Left lung (tissue), 10 donors: Measurements from ENCODE around the gene PEPD. TPM values are rescaled to one million over a fixed set of nuclear protein-coding genes. Genes with fewer than 3 reads are reported as not detected.

Experiments
- ATAC-seq: fragments of 200-7000 bp; cut with Tn5 transposase; one replicate; pipeline ENCODE4 v1.9.1; 2020; ENCODE audit warnings: moderate library complexity
- DNase-seq, 4 donors: peaks; one replicate each; pipeline ENCODE4 v3.0.0-alpha.2; 2013 to 2020
- H3K27ac ChIP-seq, 2 donors: fragments of 200-600 bp; sonication (generic) in 1 of 2; one replicate each; pipeline versions ENCODE4 v1.5.0 to v1.8.0; 2020 to 2021
- H3K27me3 ChIP-seq, 2 donors: fragments of 200-600 bp; sonication (generic) in 1 of 2; one replicate each; pipeline versions ENCODE4 v1.5.0 to v1.8.0; 2020 to 2021
- H3K36me3 ChIP-seq, 2 donors: fragments of 200-600 bp; sonication (generic) in 1 of 2; one replicate each; pipeline versions ENCODE4 v1.5.0 to v1.8.0; 2020 to 2021
- H3K4me1 ChIP-seq, 2 donors: fragments of 200-600 bp; one replicate each; pipeline ENCODE4 v1.8.0; 2021
- H3K4me3 ChIP-seq, 2 donors: fragments of 200-600 bp; sonication (generic) in 1 of 2; one replicate each; pipeline versions ENCODE4 v1.5.0 to v1.8.0; 2020 to 2021; ENCODE audit warnings: mild to moderate bottlenecking in 1 of 2
- H3K9me3 ChIP-seq, 2 donors: fragments of 200-600 bp; sonication (generic) in 1 of 2; one replicate each; pipeline versions ENCODE4 v1.5.0 to v1.8.0; 2020 to 2021
- CTCF ChIP-seq, 2 donors: fragments of 200-600 bp; sonication (generic) in 1 of 2; IDR thresholded peaks; one replicate each; pipeline versions ENCODE4 v1.5.0 to v1.8.0; 2021; ENCODE audit warnings: antibody characterized with exemption in 2 of 2
- intact Hi-C, 2 donors: fragments of 100-400 bp; cut with DNase I; formaldehyde crosslinking; loops; one replicate each; pipeline versions ENCODE4 v1.11.2 to v1.14.2; 2022
- polyA plus RNA-seq, 6 donors: library from polyadenylated mRNA; unstranded; fragments of 120-200 nt; gene quantifications; one replicate each; pipeline ENCODE4 v1.2.1, GENCODE V29; 2013; ENCODE audit not compliant: insufficient read length in 6 of 6
- total RNA-seq, 2 donors: library from RNA; stranded (reverse); fragmentation: NEBNext Ultra II Directional; extraction: Animal tissue kit (Norgen Biotek cat#: 25700); gene quantifications; one replicate each; pipeline ENCODE4 v1.2.1, GENCODE V29; 2021
- donor health status: DM: no; HTN: yes; CAD: no.
- donor health status: DM: no; HTN: no; CAD: no.

PEPD gene
- total and polyA plus RNA-seq, 8 donors = 41.2 to 90.1 (median 46.2) TPM

GRCh38 chr19:33460221-33460908 is 61.2 kb downstream of the PEPD start:
- no peaks in the 10 kb centered on the region for H3K9me3 ChIP-seq
- H3K4me3 ChIP-seq = no peak overlapping the region
- ATAC-seq (no peak), DNase-seq (peak in 1 of 4 donors; percentile 59)
- no peak overlapping the region for H3K27ac ChIP-seq
- H3K27me3 ChIP-seq = no peaks in the 10 kb centered on the region
- TF ChIP-seq CTCF (IDR thresholded peaks at IDR 0.05) = no peak
- intact Hi-C loops = no loop called here
- no peaks in the 10 kb centered on the region for H3K4me1 ChIP-seq
- H3K36me3 ChIP-seq = peaks cover 0 to 39% of the 10 kb centered on the region in 2 donors

GRCh38 chr19:33459222-33460090 is 62.1 kb downstream of the PEPD start:
- Histone ChIP-seq H3K36me3 (peaks cover 0 to 37% of the 10 kb centered on the region in 2 donors), H3K9me3 (no peaks in the 10 kb centered on the region), H3K27ac (no peak overlapping the region), H3K27me3 (no peaks in the 10 kb centered on the region), H3K4me1 (no peaks in the 10 kb centered on the region), H3K4me3 (no peak overlapping the region)
- ATAC-seq = no peak
- peak in 1 of 4 donors; percentile 26 for DNase-seq
- no peak for TF ChIP-seq CTCF (IDR thresholded peaks at IDR 0.05)
- intact Hi-C loops = no loop called here

- H3K36me3 ChIP-seq = peaks cover 0 to 31% of the 10 kb centered on the region in 2 donors
- no peaks in the 10 kb centered on the region for H3K27me3 ChIP-seq
- ATAC-seq = no peak
- no peaks in the 10 kb centered on the region for H3K9me3 ChIP-seq
- no peak for TF ChIP-seq CTCF (IDR thresholded peaks at IDR 0.05)
- no peaks in the 10 kb centered on the region for H3K4me1 ChIP-seq
- intact Hi-C loops = no loop called here
- peak in 1 of 4 donors; percentile 55 for DNase-seq
- no peak overlapping the region for H3K4me3 ChIP-seq
- no peak overlapping the region for H3K27ac ChIP-seq
Observed at GRCh38 chr19:33458807-33459206, 62.8 kb downstream of the PEPD start.

- Histone ChIP-seq H3K9me3 (no peaks in the 10 kb centered on the region), H3K4me1 (no peaks in the 10 kb centered on the region), H3K36me3 (peaks cover 0 to 25% of the 10 kb centered on the region in 2 donors), H3K4me3 (no peak overlapping the region), H3K27ac (no peak overlapping the region), H3K27me3 (no peaks in the 10 kb centered on the region)
- no peak for TF ChIP-seq CTCF (IDR thresholded peaks at IDR 0.05)
- intact Hi-C loops = no loop called here
- DNase-seq (peak in 1 of 4 donors; percentile 5), ATAC-seq (no peak)
Observed at GRCh38 chr19:33458171-33458633, 63.4 kb downstream of the PEPD start.

GRCh38 chr19:33456845-33457220 is 64.8 kb downstream of the PEPD start:
- Histone ChIP-seq H3K4me1 (no peaks in the 10 kb centered on the region), H3K27me3 (no peaks in the 10 kb centered on the region), H3K27ac (no peak overlapping the region), H3K4me3 (no peak overlapping the region), H3K9me3 (no peaks in the 10 kb centered on the region), H3K36me3 (peaks cover 0 to 12% of the 10 kb centered on the region in 2 donors)
- DNase-seq (peak in 2 of 4 donors; percentile 15 to 50), ATAC-seq (no peak)
- TF ChIP-seq CTCF (IDR thresholded peaks at IDR 0.05) = no peak
- intact Hi-C loops = no loop called here
